GM12892 (cell line): ENCODE measurements around the gene YBX2.

Source experiments
- POLR2A ChIP-seq: IDR thresholded peaks from 2 replicates; pipeline ENCODE4 v1.6.1; 2011; ENCODE audit warnings: low read depth, low read length, control low read depth
- POLR2AphosphoS5 ChIP-seq: IDR thresholded peaks from 2 replicates; pipeline ENCODE4 v1.6.1; 2011; ENCODE audit warnings: low read depth, low read length, control low read depth

GRCh38 chr17:7307686-7308624 is 13.5 kb upstream of the YBX2 start:
- TF ChIP-seq POLR2A (peak; percentile 35; the same call in 1 of the 2 replicates), POLR2AphosphoS5 (0 out of 2 replicates have a peak, but pooled peaks have one; percentile 6)
